Lower lobe of right lung (tissue), 2 donors: Measurements from ENCODE around the gene ZC3H7B. TPM values are rescaled to one million over a fixed set of nuclear protein-coding genes. Genes with fewer than 3 reads are reported as not detected.

Source experiments
- ATAC-seq, 2 donors: fragments of 200-7000 bp; cut with Tn5 transposase; one replicate each; pipeline ENCODE4 v1.9.1; 2020 to 2022; ENCODE audit warnings: mild to moderate bottlenecking in 2 of 2, moderate library complexity in 2 of 2
- DNase-seq: peaks from one replicate; pipeline ENCODE4 v3.0.0-alpha.2; 2020
- H3K27ac ChIP-seq: fragments of 200-600 bp; one replicate; pipeline ENCODE4 v1.8.0; 2022
- H3K27me3 ChIP-seq: fragments of 200-600 bp; one replicate; pipeline ENCODE4 v1.8.0; 2022; ENCODE audit warnings: low read depth
- H3K36me3 ChIP-seq: fragments of 200-600 bp; one replicate; pipeline ENCODE4 v1.8.0; 2022; ENCODE audit warnings: mild to moderate bottlenecking
- H3K4me1 ChIP-seq: fragments of 200-600 bp; one replicate; pipeline ENCODE4 v1.8.0; 2022
- H3K4me3 ChIP-seq: fragments of 200-600 bp; one replicate; pipeline ENCODE4 v1.8.0; 2022; ENCODE audit warnings: mild to moderate bottlenecking
- H3K9me3 ChIP-seq: fragments of 200-600 bp; one replicate; pipeline ENCODE4 v1.8.0; 2022
- intact Hi-C: fragments of 100-400 bp; cut with DNase I; formaldehyde crosslinking; loops from one replicate; pipeline ENCODE4 v1.11.0; 2022
- total RNA-seq: library from RNA; stranded (reverse); fragmentation: NEBNext Ultra II Directional; extraction: Animal tissue kit (Norgen Biotek cat#: 25700); gene quantifications from one replicate; pipeline ENCODE4 v1.2.1, GENCODE V29; 2021
- TF ChIP-seq, protein P1 (sequence below): fragments of 200-600 bp; IDR thresholded peaks from one replicate; pipeline ENCODE4 v1.8.0; 2022; ENCODE audit warnings: antibody characterized with exemption, mild to moderate bottlenecking
- donor health status: DM: no; HTN: yes; CAD: no; lungs with severe emphysema.

ZC3H7B gene
- total RNA-seq, 1 donor from 2014 or later, result 63.1 TPM

DNA sequence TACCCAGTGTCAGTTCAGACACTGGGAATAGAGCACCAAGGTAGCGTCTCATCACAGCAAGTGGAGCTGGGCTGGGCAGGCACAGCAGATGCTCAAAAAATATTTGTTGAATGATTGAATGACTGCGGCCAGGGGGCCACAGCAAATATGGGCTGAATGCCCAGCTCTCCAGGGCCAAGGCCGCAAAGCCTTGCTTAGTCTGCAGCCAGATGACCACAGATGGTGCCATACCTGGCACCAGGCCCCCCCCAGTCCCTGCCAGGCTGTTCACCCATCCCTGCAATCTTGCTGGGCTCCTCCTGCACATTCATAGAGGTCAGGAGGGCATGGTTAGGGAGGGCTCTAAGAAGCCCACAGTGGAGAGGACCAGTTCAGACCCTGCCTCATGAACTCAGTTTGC, 32.9 kb downstream of the ZC3H7B start:
- Histone ChIP-seq H3K4me3 (no peak overlapping the region), H3K27me3 (no peaks in the 10 kb centered on the region), H3K9me3 (no peaks in the 10 kb centered on the region), H3K4me1 (no peaks in the 10 kb centered on the region), H3K27ac (no peak overlapping the region), H3K36me3 (peaks cover 83% of the 10 kb centered on the region)
- TF ChIP-seq, protein P1, sequence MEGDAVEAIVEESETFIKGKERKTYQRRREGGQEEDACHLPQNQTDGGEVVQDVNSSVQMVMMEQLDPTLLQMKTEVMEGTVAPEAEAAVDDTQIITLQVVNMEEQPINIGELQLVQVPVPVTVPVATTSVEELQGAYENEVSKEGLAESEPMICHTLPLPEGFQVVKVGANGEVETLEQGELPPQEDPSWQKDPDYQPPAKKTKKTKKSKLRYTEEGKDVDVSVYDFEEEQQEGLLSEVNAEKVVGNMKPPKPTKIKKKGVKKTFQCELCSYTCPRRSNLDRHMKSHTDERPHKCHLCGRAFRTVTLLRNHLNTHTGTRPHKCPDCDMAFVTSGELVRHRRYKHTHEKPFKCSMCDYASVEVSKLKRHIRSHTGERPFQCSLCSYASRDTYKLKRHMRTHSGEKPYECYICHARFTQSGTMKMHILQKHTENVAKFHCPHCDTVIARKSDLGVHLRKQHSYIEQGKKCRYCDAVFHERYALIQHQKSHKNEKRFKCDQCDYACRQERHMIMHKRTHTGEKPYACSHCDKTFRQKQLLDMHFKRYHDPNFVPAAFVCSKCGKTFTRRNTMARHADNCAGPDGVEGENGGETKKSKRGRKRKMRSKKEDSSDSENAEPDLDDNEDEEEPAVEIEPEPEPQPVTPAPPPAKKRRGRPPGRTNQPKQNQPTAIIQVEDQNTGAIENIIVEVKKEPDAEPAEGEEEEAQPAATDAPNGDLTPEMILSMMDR, result no peak
- ATAC-seq (no peak), DNase-seq (no peak)
- intact Hi-C loops, result no loop called here

DNA sequence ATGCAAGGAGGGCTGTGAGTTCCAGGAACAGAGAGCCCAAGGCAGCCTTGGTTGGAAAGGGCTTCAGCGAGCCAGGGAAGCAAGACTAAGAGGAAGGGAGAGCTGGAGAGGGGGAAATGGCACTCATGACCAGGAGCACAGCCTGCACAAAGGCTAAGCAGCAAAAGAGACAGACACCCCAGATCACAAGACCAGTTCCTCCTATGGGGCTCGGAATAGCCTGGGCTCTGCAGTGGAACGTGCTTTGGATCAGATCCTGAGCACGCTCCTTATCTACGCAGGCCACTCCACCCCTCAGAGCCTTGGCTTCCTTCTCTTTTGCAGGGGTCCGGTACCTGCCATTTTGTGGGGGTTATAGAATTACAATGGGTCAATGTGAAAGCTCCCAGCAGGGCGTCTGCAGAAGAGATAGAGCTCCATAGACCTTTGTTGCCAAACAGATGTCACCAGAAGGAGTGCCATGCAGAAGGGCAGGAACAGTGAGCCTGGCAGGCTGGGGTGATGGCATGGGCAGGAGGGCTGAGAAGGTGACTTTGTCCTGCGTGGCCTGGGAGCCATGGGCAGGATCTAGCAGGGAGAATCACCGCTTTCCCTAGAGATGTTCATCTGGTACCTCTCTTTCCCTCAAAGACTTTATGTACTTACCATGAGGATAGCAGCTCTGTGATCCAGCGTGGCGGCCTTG, 33.8 kb downstream of the ZC3H7B start:
- ATAC-seq (no peak), DNase-seq (no peak)
- Histone ChIP-seq H3K4me1 (no peaks in the 10 kb centered on the region), H3K36me3 (peaks cover 83% of the 10 kb centered on the region), H3K9me3 (no peaks in the 10 kb centered on the region), H3K27ac (no peak overlapping the region), H3K4me3 (no peak overlapping the region), H3K27me3 (no peaks in the 10 kb centered on the region)
- TF ChIP-seq, protein P1, result no peak
- intact Hi-C loops, result no loop called here

DNA sequence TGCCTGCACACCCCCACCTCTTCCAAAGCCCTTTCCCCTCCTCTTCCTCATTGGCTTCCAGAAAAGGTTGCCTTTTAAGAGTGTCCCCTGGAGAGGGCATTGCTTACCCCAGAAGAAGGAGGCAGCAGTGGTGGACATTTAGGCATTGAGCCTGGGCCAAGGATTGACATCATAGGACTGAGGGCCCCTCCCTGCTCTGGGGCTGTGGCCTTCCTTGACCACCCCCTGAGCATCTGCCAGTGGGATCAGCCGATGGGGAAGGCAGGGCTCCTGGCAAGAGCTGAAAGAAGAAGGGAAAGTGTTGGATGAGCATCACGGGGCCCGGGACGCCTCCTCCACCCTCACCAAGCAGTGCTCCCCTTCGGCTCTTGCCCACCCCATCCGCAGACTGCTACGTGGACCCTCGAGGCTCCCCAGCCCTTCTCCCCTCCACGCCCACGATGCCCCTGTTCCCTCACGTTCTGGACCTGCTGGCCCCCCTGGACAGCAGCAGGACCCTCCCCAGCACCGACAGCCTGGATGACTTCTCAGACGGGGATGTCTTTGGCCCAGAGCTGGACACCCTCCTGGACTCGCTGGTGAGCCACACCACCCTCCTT, 37.4 kb downstream of the ZC3H7B start:
- ATAC-seq (no peak), DNase-seq (no peak)
- Histone ChIP-seq H3K4me1 (no peaks in the 10 kb centered on the region), H3K36me3 (peaks cover 82% of the 10 kb centered on the region), H3K27me3 (no peaks in the 10 kb centered on the region), H3K27ac (no peak overlapping the region), H3K9me3 (no peaks in the 10 kb centered on the region), H3K4me3 (no peak overlapping the region)
- intact Hi-C loops, result no loop called here
- TF ChIP-seq, protein P1, result no peak

DNA sequence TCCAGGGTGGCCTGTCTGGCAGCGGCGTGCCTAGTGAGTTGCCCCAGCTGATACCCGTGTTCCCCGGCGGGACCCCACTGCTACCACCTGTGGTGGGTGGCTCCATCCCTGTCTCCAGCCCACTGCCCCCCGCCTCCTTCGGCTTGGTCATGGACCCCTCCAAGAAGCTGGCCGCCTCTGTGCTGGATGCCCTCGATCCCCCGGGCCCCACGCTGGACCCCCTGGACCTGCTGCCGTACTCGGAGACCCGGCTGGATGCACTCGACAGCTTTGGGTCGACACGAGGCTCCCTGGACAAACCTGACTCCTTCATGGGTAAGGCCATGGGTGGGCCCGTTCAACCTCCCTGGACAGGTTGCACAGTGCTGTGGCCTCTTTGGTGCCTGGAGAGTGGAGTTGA, 38.5 kb downstream of the ZC3H7B start:
- Histone ChIP-seq H3K36me3 (peaks cover 82% of the 10 kb centered on the region), H3K4me1 (no peaks in the 10 kb centered on the region), H3K4me3 (no peak overlapping the region), H3K27ac (no peak overlapping the region), H3K9me3 (no peaks in the 10 kb centered on the region), H3K27me3 (no peaks in the 10 kb centered on the region)
- DNase-seq (no peak), ATAC-seq (no peak)
- intact Hi-C loops, result no loop called here
- TF ChIP-seq, protein P1, result no peak

DNA sequence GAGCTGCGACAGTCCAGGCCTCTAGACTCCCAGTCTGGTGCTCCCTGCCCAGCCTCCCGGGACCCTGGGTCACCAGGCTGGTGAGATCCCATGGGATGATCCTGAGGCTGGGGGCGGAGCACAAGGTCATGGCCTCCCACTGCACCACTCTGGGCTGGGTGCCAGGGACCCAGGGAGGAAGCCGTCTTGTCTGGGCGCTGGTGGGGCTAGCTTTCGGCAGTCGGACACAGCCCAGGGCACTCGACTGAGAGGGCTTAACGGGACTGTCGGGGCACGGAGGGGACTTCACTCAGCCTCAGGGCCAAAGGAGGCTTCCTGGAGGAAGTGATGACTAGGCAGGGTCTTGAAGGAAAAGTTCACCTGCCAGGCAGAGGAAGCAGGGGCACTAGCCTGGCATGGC, 39.0 kb downstream of the ZC3H7B start:
- TF ChIP-seq, protein P1, result no peak
- ATAC-seq (no peak), DNase-seq (no peak)
- intact Hi-C loops, result no loop called here
- Histone ChIP-seq H3K27me3 (no peaks in the 10 kb centered on the region), H3K27ac (no peak overlapping the region), H3K4me1 (no peaks in the 10 kb centered on the region), H3K36me3 (peaks cover 82% of the 10 kb centered on the region), H3K9me3 (no peaks in the 10 kb centered on the region), H3K4me3 (no peak overlapping the region)
